ENCODE measurements around the gene RPL13. TPM values are rescaled to one million over a fixed set of nuclear protein-coding genes. Genes with fewer than 3 reads are reported as not detected.

The RPL13 gene
- polyA plus RNA-seq, 1 donor from 2014 or later, result 2,685 TPM

GRCh38 chr16:89583895-89584644 lies 23.6 kb downstream of the RPL13 start:
- H3K9ac ChIP-seq (ENCODE audit: low read length), result no peak overlapping the region
- H3K9me3 ChIP-seq (ENCODE audit: low read length), result no peaks in the 10 kb centered on the region
- no peaks in the 10 kb centered on the region for H3K36me3 ChIP-seq (ENCODE audit: insufficient read depth, low read length)
- H3K9me2 ChIP-seq (ENCODE audit: insufficient read depth, low read length), result no peaks in the 10 kb centered on the region
- no peaks in the 10 kb centered on the region for H3F3A ChIP-seq (ENCODE audit: insufficient read depth, low read length, poor library complexity, severe bottlenecking)
- H3K4me2 ChIP-seq (ENCODE audit: low read length), result no peak overlapping the region
- no peak overlapping the region for H3K27ac ChIP-seq (ENCODE audit: low read length)
- no peaks in the 10 kb centered on the region for H4K20me1 ChIP-seq (ENCODE audit: insufficient read depth)
- H3K4me3 ChIP-seq (ENCODE audit: low read length), result no peak overlapping the region
- no peak overlapping the region for H2AFZ ChIP-seq (ENCODE audit: low read depth, low read length)
- no peak for TF ChIP-seq POLR2AphosphoS5 (IDR thresholded peaks at IDR 0.05)
- TF ChIP-seq MXI1 (conservative IDR thresholded peaks at IDR 0.05; ENCODE audit: poor library complexity, severe bottlenecking), result no peak
- no peak for TF ChIP-seq TAF1 (IDR thresholded peaks at IDR 0.05; ENCODE audit: low read depth)
- TF ChIP-seq EZH2 (IDR thresholded peaks at IDR 0.05; ENCODE audit: borderline replicate concordance, insufficient read depth, low read length, poor library complexity, severe bottlenecking), result no peak
- TF ChIP-seq REST (IDR thresholded peaks at IDR 0.05; ENCODE audit: borderline replicate concordance), result no peak
- TF ChIP-seq SMC3 (conservative IDR thresholded peaks at IDR 0.05; ENCODE audit: poor library complexity), result no peak
- TF ChIP-seq RAD21 (conservative IDR thresholded peaks at IDR 0.05), result no peak
- TF ChIP-seq CTCF (IDR thresholded peaks at IDR 0.05; ENCODE audit: poor library complexity, severe bottlenecking), result no peak
- no peak for TF ChIP-seq EP300 (conservative IDR thresholded peaks at IDR 0.05; ENCODE audit: poor library complexity, severe bottlenecking)
- H3K79me2 ChIP-seq (replicated peaks; ENCODE audit: insufficient read depth, low read length), result no peaks in the 10 kb centered on the region
- H3K27me3 ChIP-seq (ENCODE audit: insufficient read depth, low read depth, low read length), result no peaks in the 10 kb centered on the region

GRCh38 chr16:89584768-89585549 lies 24.5 kb downstream of the RPL13 start:
- no peaks in the 10 kb centered on the region for H3K27me3 ChIP-seq (ENCODE audit: insufficient read depth, low read depth, low read length)
- no peaks in the 10 kb centered on the region for H3K79me2 ChIP-seq (replicated peaks; ENCODE audit: insufficient read depth, low read length)
- H2AFZ ChIP-seq (ENCODE audit: low read depth, low read length), result no peak overlapping the region
- H3K36me3 ChIP-seq (ENCODE audit: insufficient read depth, low read length), result no peaks in the 10 kb centered on the region
- H4K20me1 ChIP-seq (ENCODE audit: insufficient read depth), result no peaks in the 10 kb centered on the region
- no peaks in the 10 kb centered on the region for H3F3A ChIP-seq (ENCODE audit: insufficient read depth, low read length, poor library complexity, severe bottlenecking)
- H3K4me3 ChIP-seq (ENCODE audit: low read length), result no peak overlapping the region
- no peaks in the 10 kb centered on the region for H3K9me2 ChIP-seq (ENCODE audit: insufficient read depth, low read length)
- no peaks in the 10 kb centered on the region for H3K9me3 ChIP-seq (ENCODE audit: low read length)
- H3K27ac ChIP-seq (ENCODE audit: low read length), result no peak overlapping the region
- TF ChIP-seq SMC3 (conservative IDR thresholded peaks at IDR 0.05; ENCODE audit: poor library complexity) (no peak), POLR2AphosphoS5 (IDR thresholded peaks at IDR 0.05) (no peak)
- H3K4me2 ChIP-seq (ENCODE audit: low read length), result no peak overlapping the region
- H3K9ac ChIP-seq (ENCODE audit: low read length), result no peak overlapping the region

All from neural cell (in vitro differentiated cells).